B cell (primary cell): ENCODE measurements around the gene TUBAL3. TPM values are rescaled to one million over a fixed set of nuclear protein-coding genes. Genes with fewer than 3 reads are reported as not detected.

Experiments used
- ATAC-seq: fragments of 200-7000 bp; cut with Tn5 transposase; one replicate; pipeline ENCODE4 v1.10.0; 2021; ENCODE audit warnings: low read depth, mild to moderate bottlenecking, moderate number of reproducible peaks, moderate library complexity
- CTCF ChIA-PET: fragments of 350-600 bp; sonication (Branson Sonifier 250); formaldehyde crosslinking; loops from one replicate; lab custom pipeline; 2021; ENCODE audit warnings: antibody characterized with exemption, inconsistent platforms; lab: Charles Lee
- POLR2A ChIA-PET: fragments of 350-600 bp; sonication (Branson Sonifier 250); formaldehyde crosslinking; loops from one replicate; lab custom pipeline; 2021; ENCODE audit warnings: antibody characterized with exemption; lab: Charles Lee
- DNase-seq: peaks from one replicate; pipeline ENCODE4 v3.0.0; 2013
- H2AFZ ChIP-seq: 2 replicates; pipeline ENCODE4 v1.6.1; 2012; ENCODE audit warnings: mild to moderate bottlenecking, low read depth, low read length; ENCODE audit not compliant: insufficient read depth, poor library complexity, severe bottlenecking
- H3K27ac ChIP-seq, 2 donors: 1 replicate in 1 of 2; 2 replicates in 1 of 2; pipeline ENCODE4 v1.5.1; 2012 to 2013; ENCODE audit warnings: low read length in 2 of 2, mild to moderate bottlenecking in 2 of 2, moderate library complexity in 1 of 2
- H3K27me3 ChIP-seq, 4 experiments: fragments of 200-600 bp in 1 of 4; sonication (generic) in 1 of 4; replicated peaks in 1 of 4; 1 replicate in 2 of 4; 2 replicates in 2 of 4; pipeline versions ENCODE4 v1.6.1 to v1.7.0; 2013 to 2016; ENCODE audit warnings: low read length in 3 of 4, mild to moderate bottlenecking in 2 of 4, mixed read lengths in 1 of 4, moderate library complexity in 1 of 4; ENCODE audit not compliant: insufficient read depth in 4 of 4, control insufficient read depth in 3 of 4; ENCODE audit errors: control extremely low read depth in 1 of 4
- H3K36me3 ChIP-seq, 2 experiments: replicated peaks in 1 of 2; 1 replicate in 1 of 2; 2 replicates in 1 of 2; pipeline versions ENCODE4 v1.6.1 to v1.7.1; 2013; ENCODE audit warnings: low read length in 1 of 2; ENCODE audit not compliant: insufficient read depth in 2 of 2, control insufficient read depth in 1 of 2; ENCODE audit errors: control extremely low read depth in 1 of 2, extremely low read depth in 1 of 2
- H3K4me1 ChIP-seq, 2 donors: fragments of 200-600 bp in 1 of 2; sonication (generic) in 1 of 2; 1 replicate in 1 of 2; 2 replicates in 1 of 2; pipeline versions ENCODE4 v1.5.1 to v1.6.1; 2013 to 2017; ENCODE audit warnings: low read length in 2 of 2; ENCODE audit not compliant: control insufficient read depth in 2 of 2, insufficient read depth in 2 of 2
- H3K4me2 ChIP-seq: replicated peaks from 2 replicates; pipeline ENCODE3; 2012; ENCODE audit warnings: mild to moderate bottlenecking, low read depth, low read length; ENCODE audit not compliant: poor library complexity, severe bottlenecking
- H3K4me3 ChIP-seq, 5 experiments: fragments of 200-600 bp in 1 of 5; sonication (generic) in 1 of 5; 1 replicate in 3 of 5; 2 replicates in 2 of 5; pipeline versions ENCODE4 v1.5.1 to v1.7.0; 2011 to 2016; ENCODE audit warnings: low read length in 4 of 5, mild to moderate bottlenecking in 4 of 5, low read depth in 2 of 5, control low read depth in 1 of 5, moderate library complexity in 1 of 5; ENCODE audit not compliant: insufficient read depth in 1 of 5; ENCODE audit errors: control extremely low read depth in 1 of 5, extremely low read depth in 1 of 5
- H3K79me2 ChIP-seq: fragments of 200-600 bp; sonication (generic); one replicate; pipeline ENCODE4 v1.6.0; 2016; ENCODE audit warnings: low read length; ENCODE audit not compliant: control insufficient read depth, insufficient read depth
- H3K9ac ChIP-seq: fragments of 200-600 bp; sonication (generic); 2 replicates; pipeline ENCODE4 v1.6.1; 2017; ENCODE audit warnings: mild to moderate bottlenecking, low read length, moderate library complexity
- H3K9me3 ChIP-seq, 3 donors: one replicate each; pipeline versions ENCODE4 v1.6.1 to v1.7.1; 2013; ENCODE audit warnings: low read length in 2 of 3; ENCODE audit not compliant: control insufficient read depth in 2 of 3, insufficient read depth in 1 of 3; ENCODE audit errors: control extremely low read depth in 1 of 3
- H4K20me1 ChIP-seq: 2 replicates; pipeline ENCODE4 v1.6.0; 2012; ENCODE audit warnings: mild to moderate bottlenecking, low read length; ENCODE audit not compliant: insufficient read depth, control insufficient read depth, poor library complexity, severe bottlenecking
- H3K27ac Mint-ChIP-seq: one replicate; pipeline ENCODE4 v1.8.0; 2021; ENCODE audit warnings: mixed read lengths
- H3K27me3 Mint-ChIP-seq: one replicate; pipeline ENCODE4 v1.8.0; 2021; ENCODE audit warnings: mixed read lengths
- H3K4me1 Mint-ChIP-seq: one replicate; pipeline ENCODE4 v1.8.0; 2021; ENCODE audit warnings: mixed read lengths
- H3K4me3 Mint-ChIP-seq: one replicate; pipeline ENCODE4 v1.8.0; 2021; ENCODE audit warnings: mixed read lengths
- H3K9me3 Mint-ChIP-seq: one replicate; pipeline ENCODE4 v1.8.0; 2022; ENCODE audit warnings: mixed read lengths; ENCODE audit not compliant: insufficient read depth
- EZH2 ChIP-seq: IDR thresholded peaks from 2 replicates; pipeline ENCODE4 v1.6.1; 2012; ENCODE audit warnings: borderline replicate concordance, low read depth, mild to moderate bottlenecking, moderate library complexity, low read length; ENCODE audit not compliant: insufficient read depth, poor library complexity, severe bottlenecking
- WGBS: methylation state at CpG from one replicate; pipeline ENCODE4 v1.1.5; 2013; ENCODE audit warnings: missing lambda C conversion rate; ENCODE audit not compliant: insufficient coverage; 5-methylcytosine and 5-hydroxymethylcytosine counted together
- intact Hi-C: fragments of 100-400 bp; cut with micrococcal nuclease; formaldehyde crosslinking; loops from one replicate; pipeline ENCODE4 v1.10.0; 2022
- polyA plus RNA-seq: library from polyadenylated mRNA; depleted of rRNA; stranded (reverse); fragments of >200 nt; gene quantifications from 2 replicates; pipeline ENCODE4 v1.2.3, GENCODE V29; 2012
- total RNA-seq, 2 donors: library from RNA; stranded (reverse); fragments of 120-200 nt in 1 of 2; gene quantifications; 1 replicate in 1 of 2; 2 replicates in 1 of 2; pipeline versions ENCODE4 v1.2.3 to v1.2.4, GENCODE V29; 2013 to 2022
- TF ChIP-seq, protein P1 (sequence below): fragments of 200-600 bp; IDR thresholded peaks from one replicate; pipeline ENCODE4 v1.8.0; 2022; ENCODE audit warnings: antibody characterized with exemption, mild to moderate bottlenecking

Gene TUBAL3
- total and polyA plus RNA-seq, 2 donors (not counting 1 experiment from before 2014, with no cell fraction given): not detected

DNA sequence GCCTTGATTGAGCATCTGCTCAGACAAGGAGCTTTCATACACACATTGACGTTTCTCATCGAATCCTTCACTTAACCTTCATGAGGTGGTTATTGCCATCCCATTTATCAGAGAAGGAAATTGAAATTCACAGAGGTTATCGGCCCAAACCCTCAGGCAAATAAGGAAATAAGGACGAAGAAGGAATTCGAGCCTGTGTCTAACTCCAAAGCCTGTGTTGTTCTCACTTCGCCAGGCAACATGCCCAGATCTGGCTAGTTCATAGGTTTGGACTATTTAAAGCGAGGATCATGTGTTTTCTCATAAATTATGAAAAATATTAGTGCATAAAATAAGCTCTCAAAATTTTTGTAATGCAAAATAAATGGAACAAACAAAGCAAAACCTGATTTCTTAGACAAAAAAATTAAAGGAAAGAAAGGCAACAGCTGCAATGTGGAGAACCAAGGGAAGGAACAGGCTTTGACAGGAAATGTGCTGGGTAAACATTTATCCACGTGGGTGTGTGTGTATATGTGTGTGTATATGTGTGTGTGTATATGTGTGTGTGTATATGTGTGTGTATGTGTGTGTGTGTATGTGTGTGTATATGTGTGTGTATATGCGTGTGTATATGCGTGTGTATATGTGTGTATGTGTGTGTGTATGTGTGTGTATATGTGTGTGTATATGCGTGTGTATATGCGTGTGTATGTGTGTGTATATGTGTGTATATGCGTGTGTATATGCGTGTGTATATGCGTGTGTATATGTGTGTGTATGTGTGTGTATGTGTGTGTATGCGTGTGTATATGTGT lies 35.1 kb downstream of the TUBAL3 start:
- H3K27me3 Mint-ChIP-seq: peaks cover 15% of the 10 kb centered on the region
- TF ChIP-seq, protein P1, sequence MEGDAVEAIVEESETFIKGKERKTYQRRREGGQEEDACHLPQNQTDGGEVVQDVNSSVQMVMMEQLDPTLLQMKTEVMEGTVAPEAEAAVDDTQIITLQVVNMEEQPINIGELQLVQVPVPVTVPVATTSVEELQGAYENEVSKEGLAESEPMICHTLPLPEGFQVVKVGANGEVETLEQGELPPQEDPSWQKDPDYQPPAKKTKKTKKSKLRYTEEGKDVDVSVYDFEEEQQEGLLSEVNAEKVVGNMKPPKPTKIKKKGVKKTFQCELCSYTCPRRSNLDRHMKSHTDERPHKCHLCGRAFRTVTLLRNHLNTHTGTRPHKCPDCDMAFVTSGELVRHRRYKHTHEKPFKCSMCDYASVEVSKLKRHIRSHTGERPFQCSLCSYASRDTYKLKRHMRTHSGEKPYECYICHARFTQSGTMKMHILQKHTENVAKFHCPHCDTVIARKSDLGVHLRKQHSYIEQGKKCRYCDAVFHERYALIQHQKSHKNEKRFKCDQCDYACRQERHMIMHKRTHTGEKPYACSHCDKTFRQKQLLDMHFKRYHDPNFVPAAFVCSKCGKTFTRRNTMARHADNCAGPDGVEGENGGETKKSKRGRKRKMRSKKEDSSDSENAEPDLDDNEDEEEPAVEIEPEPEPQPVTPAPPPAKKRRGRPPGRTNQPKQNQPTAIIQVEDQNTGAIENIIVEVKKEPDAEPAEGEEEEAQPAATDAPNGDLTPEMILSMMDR: no peak
- H4K20me1 ChIP-seq: no peaks in the 10 kb centered on the region
- H3K9me3 ChIP-seq: peaks cover 0 to 18% (median 0%) of the 10 kb centered on the region in 3 donors
- no peak overlapping the region for H3K4me3 ChIP-seq
- peaks cover 7% of the 10 kb centered on the region for H3K9me3 Mint-ChIP-seq
- no peak overlapping the region for H3K9ac ChIP-seq
- no peak for ATAC-seq
- POLR2A ChIA-PET: no interaction called here
- no peak overlapping the region for H3K27ac ChIP-seq
- H3K36me3 ChIP-seq: no peaks in the 10 kb centered on the region
- H3K4me1 ChIP-seq: no peaks in the 10 kb centered on the region
- CTCF ChIA-PET: no interaction called here
- H3K79me2 ChIP-seq: no peaks in the 10 kb centered on the region
- no peak overlapping the region for H3K4me2 ChIP-seq
- no peak for DNase-seq
- H3K27ac Mint-ChIP-seq: no peak overlapping the region
- H3K4me1 Mint-ChIP-seq: no peaks in the 10 kb centered on the region
- intact Hi-C loops: no loop called here
- no peak overlapping the region for H2AFZ ChIP-seq
- WGBS: 79% methylated on average over 13 of the region's 16 CpGs
- no peak overlapping the region for H3K4me3 Mint-ChIP-seq
- peaks cover 0 to 4% (median 2%) of the 10 kb centered on the region in 4 experiments for H3K27me3 ChIP-seq

DNA sequence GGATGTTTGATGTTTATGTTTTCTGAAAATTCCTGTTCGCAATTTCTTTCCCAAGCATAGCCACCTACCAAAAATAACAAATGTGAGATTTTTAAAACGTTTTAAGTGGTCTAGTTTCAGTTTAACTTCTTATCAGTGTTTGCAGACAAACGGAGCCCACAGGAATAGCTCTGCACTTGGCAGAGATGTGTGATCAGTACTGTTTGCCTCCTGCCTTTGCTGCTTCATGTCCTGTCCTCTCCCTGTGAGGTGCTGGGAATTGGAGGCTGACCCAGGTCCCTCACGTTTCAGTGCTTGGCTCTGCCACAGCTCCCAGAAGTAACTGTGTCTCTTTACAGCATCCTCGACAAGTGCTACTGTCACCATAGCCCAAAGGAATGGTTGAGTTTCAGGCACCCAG lies 38.7 kb downstream of the TUBAL3 start:
- Mint-ChIP-seq H3K9me3 (peaks cover 6% of the 10 kb centered on the region), H3K27me3 (peaks cover 35% of the 10 kb centered on the region), H3K4me1 (no peaks in the 10 kb centered on the region), H3K27ac (no peak overlapping the region), H3K4me3 (no peak overlapping the region)
- POLR2A ChIA-PET: no interaction called here
- no peaks in the 10 kb centered on the region for H4K20me1 ChIP-seq
- no peaks in the 10 kb centered on the region for H3K79me2 ChIP-seq
- peaks cover 0 to 3% (median 1%) of the 10 kb centered on the region in 4 experiments for H3K27me3 ChIP-seq
- no peak overlapping the region for H3K27ac ChIP-seq
- no peak overlapping the region for H3K4me2 ChIP-seq
- TF ChIP-seq, protein P1: no peak
- no peak for TF ChIP-seq EZH2
- H3K9me3 ChIP-seq: peaks cover 0 to 7% (median 0%) of the 10 kb centered on the region in 3 donors
- H3K4me3 ChIP-seq: no peak overlapping the region
- 37% methylated on average over 4 of the region's 5 CpGs for WGBS
- no peaks in the 10 kb centered on the region for H3K4me1 ChIP-seq
- intact Hi-C loops: no loop called here
- CTCF ChIA-PET: no interaction called here
- no peak overlapping the region for H3K9ac ChIP-seq
- no peaks in the 10 kb centered on the region for H3K36me3 ChIP-seq
- H2AFZ ChIP-seq: no peak overlapping the region
- DNase-seq: no peak
- ATAC-seq: no peak
